Measurements from ENCODE around the gene PCK2.

The PCK2 gene

DNA sequence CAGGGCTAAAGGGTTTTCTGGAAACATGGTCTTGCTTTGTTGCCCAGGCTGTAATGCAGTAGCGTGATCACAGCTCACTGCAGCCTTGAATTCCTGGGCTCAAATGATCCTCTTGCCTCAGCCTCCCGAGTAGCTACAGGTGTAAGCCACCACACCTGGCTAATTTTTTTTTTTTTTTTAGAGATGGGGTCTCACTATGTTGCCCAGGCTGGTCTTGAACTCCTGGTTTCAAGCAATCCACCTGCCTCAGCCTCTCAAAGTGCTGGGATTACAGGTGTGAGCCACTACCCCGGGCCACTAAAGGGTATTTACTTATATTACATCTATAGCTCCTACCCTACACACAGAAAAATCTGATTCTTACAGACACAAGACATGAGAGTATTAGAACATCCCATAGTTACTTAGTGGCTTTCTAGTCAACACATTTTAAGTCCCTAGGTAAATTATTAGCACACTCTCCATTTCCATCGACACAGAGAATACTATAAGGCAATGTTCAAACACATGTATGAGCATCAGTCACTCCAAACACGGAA lies 14.3 kb downstream of the PCK2 start:
- H3K9me3 ChIP-seq (ENCODE audit: insufficient read depth, low read length) = no peaks in the 10 kb centered on the region; the same call in 1 of the 2 replicates
- no peaks in the 10 kb centered on the region for H3K27me3 ChIP-seq (ENCODE audit: insufficient read depth, insufficient read length)
- TF ChIP-seq ZNF274 (IDR thresholded peaks at IDR 0.05; ENCODE audit: low read depth, low read length) (no peak), YY1 (IDR thresholded peaks at IDR 0.05; ENCODE audit: insufficient read depth, insufficient read length) (no peak), SUZ12 (IDR thresholded peaks at IDR 0.05; ENCODE audit: extremely low read depth, insufficient read depth, insufficient read length) (no peak)
- DNase-seq (ENCODE audit: low read depth, low spot score) = no peak
- peaks cover 9% of the 10 kb centered on the region for H3K36me3 ChIP-seq (ENCODE audit: insufficient read depth, insufficient read length, low read length)
- no peaks in the 10 kb centered on the region for H3K4me1 ChIP-seq (ENCODE audit: insufficient read depth, insufficient read length)
- H3K9ac ChIP-seq (ENCODE audit: insufficient read length, low read depth) = no peak overlapping the region
- no peak overlapping the region for H3K4me3 ChIP-seq (ENCODE audit: insufficient read length, low read depth)

DNA sequence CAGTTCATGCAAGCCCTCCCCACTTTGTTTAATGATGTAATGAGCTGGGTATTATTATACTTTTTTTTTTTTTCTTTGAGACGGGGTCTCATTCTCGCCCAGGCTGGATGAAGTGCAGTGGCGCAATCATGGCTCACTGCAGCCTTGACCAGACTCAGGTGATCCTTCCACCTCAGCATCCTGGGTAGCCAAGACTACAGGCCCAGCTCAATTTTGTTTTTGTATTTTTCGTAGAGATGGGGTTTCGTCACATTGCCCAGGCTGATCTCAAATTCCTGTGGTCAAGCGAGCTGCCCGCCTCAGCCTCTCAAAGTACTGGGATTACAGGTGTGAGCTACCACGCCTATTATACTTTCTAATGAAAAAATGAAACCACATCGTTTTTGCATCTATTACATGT lies 15.9 kb downstream of the PCK2 start:
- Histone ChIP-seq H3K36me3 (ENCODE audit: insufficient read depth, insufficient read length, low read length) (no peaks in the 10 kb centered on the region), H3K27me3 (ENCODE audit: insufficient read depth, insufficient read length) (no peaks in the 10 kb centered on the region), H3K4me3 (ENCODE audit: insufficient read length, low read depth) (no peak overlapping the region), H3K4me1 (ENCODE audit: insufficient read depth, insufficient read length) (no peaks in the 10 kb centered on the region), H3K9ac (ENCODE audit: insufficient read length, low read depth) (no peak overlapping the region), H3K9me3 (ENCODE audit: insufficient read depth, low read length) (no peaks in the 10 kb centered on the region)
- DNase-seq (ENCODE audit: low read depth, low spot score) = no peak
- no peak for TF ChIP-seq SUZ12 (IDR thresholded peaks at IDR 0.05; ENCODE audit: extremely low read depth, insufficient read depth, insufficient read length)
- TF ChIP-seq ZNF274 (IDR thresholded peaks at IDR 0.05; ENCODE audit: low read depth, low read length) = no peak
- no peak for TF ChIP-seq YY1 (IDR thresholded peaks at IDR 0.05; ENCODE audit: insufficient read depth, insufficient read length)

GRCh38 chr14:24110523-24110922 lies 16.4 kb downstream of the PCK2 start:
- DNase-seq (ENCODE audit: low read depth, low spot score) = no peak
- H3K4me1 ChIP-seq (ENCODE audit: insufficient read depth, insufficient read length) = no peaks in the 10 kb centered on the region
- H3K9me3 ChIP-seq (ENCODE audit: insufficient read depth, low read length) = no peaks in the 10 kb centered on the region
- no peak overlapping the region for H3K9ac ChIP-seq (ENCODE audit: insufficient read length, low read depth)
- no peak overlapping the region for H3K4me3 ChIP-seq (ENCODE audit: insufficient read length, low read depth)
- no peaks in the 10 kb centered on the region for H3K27me3 ChIP-seq (ENCODE audit: insufficient read depth, insufficient read length)
- TF ChIP-seq YY1 (IDR thresholded peaks at IDR 0.05; ENCODE audit: insufficient read depth, insufficient read length) (no peak), ZNF274 (IDR thresholded peaks at IDR 0.05; ENCODE audit: low read depth, low read length) (no peak), SUZ12 (IDR thresholded peaks at IDR 0.05; ENCODE audit: extremely low read depth, insufficient read depth, insufficient read length) (no peak)
- H3K36me3 ChIP-seq (ENCODE audit: insufficient read depth, insufficient read length, low read length) = no peaks in the 10 kb centered on the region

DNA sequence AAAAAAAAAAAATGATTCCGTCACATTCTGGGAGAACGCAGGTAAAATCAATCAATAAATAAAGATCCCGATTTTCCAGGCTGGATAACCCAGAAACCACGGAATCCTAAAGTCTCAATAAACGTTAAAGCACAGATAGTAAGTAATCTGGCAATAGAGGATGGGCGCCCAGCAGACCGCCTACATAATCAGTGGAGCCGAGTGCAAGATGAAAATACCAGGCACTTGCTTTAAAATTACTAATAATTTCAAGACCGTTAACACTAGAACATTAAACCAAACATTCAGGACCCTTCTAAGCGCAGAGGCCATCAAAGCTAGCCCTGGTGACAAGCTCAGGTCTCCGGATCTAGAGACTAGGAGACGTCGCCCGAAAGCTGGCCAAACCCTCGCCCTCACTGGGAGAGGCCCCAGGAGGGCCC lies 19.3 kb downstream of the PCK2 start:
- DNase-seq (ENCODE audit: low read depth, low spot score) = no peak
- Histone ChIP-seq H3K9ac (ENCODE audit: insufficient read length, low read depth) (peak overlapping the region; percentile 85), H3K9me3 (ENCODE audit: insufficient read depth, low read length) (no peaks in the 10 kb centered on the region), H3K36me3 (ENCODE audit: insufficient read depth, insufficient read length, low read length) (peaks cover 18% of the 10 kb centered on the region), H3K27me3 (ENCODE audit: insufficient read depth, insufficient read length) (no peaks in the 10 kb centered on the region), H3K4me3 (ENCODE audit: insufficient read length, low read depth) (peak overlapping the region; percentile 89), H3K4me1 (ENCODE audit: insufficient read depth, insufficient read length) (peaks cover 3% of the 10 kb centered on the region)
- TF ChIP-seq SUZ12 (IDR thresholded peaks at IDR 0.05; ENCODE audit: extremely low read depth, insufficient read depth, insufficient read length) (no peak), YY1 (IDR thresholded peaks at IDR 0.05; ENCODE audit: insufficient read depth, insufficient read length) (no peak), ZNF274 (IDR thresholded peaks at IDR 0.05; ENCODE audit: low read depth, low read length) (no peak)

- H3K4me3 ChIP-seq (ENCODE audit: insufficient read length, low read depth) = peak overlapping the region; percentile 89
- no peak for TF ChIP-seq YY1 (IDR thresholded peaks at IDR 0.05; ENCODE audit: insufficient read depth, insufficient read length)
- TF ChIP-seq ZNF274 (IDR thresholded peaks at IDR 0.05; ENCODE audit: low read depth, low read length) = no peak
- H3K27me3 ChIP-seq (ENCODE audit: insufficient read depth, insufficient read length) = no peaks in the 10 kb centered on the region
- peaks cover 24% of the 10 kb centered on the region for H3K36me3 ChIP-seq (ENCODE audit: insufficient read depth, insufficient read length, low read length)
- peak; percentile 62 for DNase-seq (ENCODE audit: low read depth, low spot score)
- no peaks in the 10 kb centered on the region for H3K9me3 ChIP-seq (ENCODE audit: insufficient read depth, low read length)
- peaks cover 3% of the 10 kb centered on the region for H3K4me1 ChIP-seq (ENCODE audit: insufficient read depth, insufficient read length)
- H3K9ac ChIP-seq (ENCODE audit: insufficient read length, low read depth) = peak overlapping the region; percentile 85
These were observed 19.9 kb downstream of the PCK2 start for GRCh38 chr14:24113801-24114531.

- Histone ChIP-seq H3K9me3 (ENCODE audit: insufficient read depth, low read length) (no peaks in the 10 kb centered on the region), H3K4me1 (ENCODE audit: insufficient read depth, insufficient read length) (peaks cover 3% of the 10 kb centered on the region), H3K27me3 (ENCODE audit: insufficient read depth, insufficient read length) (no peaks in the 10 kb centered on the region), H3K4me3 (ENCODE audit: insufficient read length, low read depth) (peak within 1 kb of the TSS; percentile 89), H3K36me3 (ENCODE audit: insufficient read depth, insufficient read length, low read length) (peaks cover 32% of the 10 kb centered on the region), H3K9ac (ENCODE audit: insufficient read length, low read depth) (peak within 1 kb of the TSS; percentile 85)
- DNase-seq (ENCODE audit: low read depth, low spot score) = peak; percentile 96
- TF ChIP-seq ZNF274 (IDR thresholded peaks at IDR 0.05; ENCODE audit: low read depth, low read length) = no peak
- TF ChIP-seq SUZ12 (IDR thresholded peaks at IDR 0.05; ENCODE audit: extremely low read depth, insufficient read depth, insufficient read length) = no peak
- no peak for TF ChIP-seq YY1 (IDR thresholded peaks at IDR 0.05; ENCODE audit: insufficient read depth, insufficient read length)
These were observed 20.7 kb downstream of the PCK2 start, which contains the start of the genes DCAF11 and NRL for GRCh38 chr14:24114532-24115421. Gene DCAF11 (plus strand): TSS chr14:24114777. CDS start chr14:24115595, 818 bp downstream. Gene NRL (minus strand): TSS chr14:24114949. CDS start chr14:24082848, 32,101 bp downstream.

Data from NT2/D1 (cell line).